ENCODE data around the gene MAN2B2. TPM values are rescaled to one million over a fixed set of nuclear protein-coding genes. Genes with fewer than 3 reads are reported as not detected.

The MAN2B2 gene
- total RNA-seq, 2 experiments from 2014 or later, result 13.0 to 14.6 TPM

DNA sequence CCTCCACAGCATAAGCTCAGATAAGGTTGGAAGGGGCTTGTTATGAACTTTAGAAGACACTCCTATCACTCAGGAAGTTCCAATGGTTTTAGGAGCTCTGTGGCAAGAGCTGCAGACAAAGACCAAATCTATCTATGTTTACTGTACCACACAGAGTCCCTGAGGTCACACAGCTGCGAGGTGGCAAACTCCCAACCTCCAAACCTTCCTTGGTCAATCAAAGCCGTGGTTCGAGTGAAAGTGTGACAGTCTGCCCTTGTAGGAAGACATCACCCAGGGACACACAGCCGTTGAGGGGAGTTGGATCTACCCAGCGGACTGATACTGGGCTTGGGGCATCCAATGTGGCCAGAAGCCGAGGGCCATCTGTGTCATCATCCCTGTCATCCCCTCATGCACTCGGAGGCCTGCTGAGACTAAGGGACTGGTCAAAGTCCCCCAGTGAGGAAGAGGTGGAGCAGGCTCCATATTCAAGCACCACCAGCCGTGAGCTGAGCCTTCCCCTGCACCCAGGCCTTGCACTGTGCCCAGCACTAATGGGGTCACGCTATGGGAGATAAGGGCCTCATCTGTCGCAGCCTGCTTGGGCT, 26.8 kb downstream of the MAN2B2 start:
- Mint-ChIP-seq H3K27ac (no peak overlapping the region), H3K4me3 (no peak overlapping the region), H3K36me3 (ENCODE audit: low read depth) (peaks cover 38% of the 10 kb centered on the region), H3K4me1 (no peaks in the 10 kb centered on the region), H3K27me3 (no peaks in the 10 kb centered on the region), H3K9me3 (ENCODE audit: low read depth) (peaks cover 6% of the 10 kb centered on the region)
- intact Hi-C loops (cut with DNase I, micrococcal nuclease), result no loop called here
- POLR2A ChIA-PET, result no interaction called here
- ATAC-seq, result no peak
- no peak for DNase-seq
- CTCF ChIA-PET, result no interaction called here

DNA sequence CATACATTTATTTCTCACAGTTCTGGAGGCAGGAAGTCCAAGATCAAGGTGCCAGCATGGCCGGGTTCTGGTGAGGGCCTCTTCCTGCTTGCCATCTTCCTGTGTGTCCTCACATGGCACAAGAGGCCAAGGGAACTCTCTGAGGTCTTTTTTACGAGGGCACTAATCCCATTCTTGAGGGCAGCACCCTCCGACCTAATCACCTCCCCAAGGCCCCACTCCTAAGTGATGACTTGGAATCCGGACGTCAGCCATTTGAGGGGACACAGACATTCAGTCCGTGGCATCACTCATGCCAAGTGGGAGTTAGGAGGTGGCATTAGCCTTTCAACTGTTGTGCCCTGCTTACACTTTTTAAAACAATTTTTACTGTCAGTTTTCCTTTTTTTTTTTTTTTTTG, 27.3 kb downstream of the MAN2B2 start:
- intact Hi-C loops (cut with DNase I, micrococcal nuclease), result no loop called here
- H3K4me3 Mint-ChIP-seq, result no peak overlapping the region
- H3K4me1 Mint-ChIP-seq, result no peaks in the 10 kb centered on the region
- ChIA-PET CTCF (no interaction called here), POLR2A (no interaction called here)
- DNase-seq (no peak), ATAC-seq (no peak)
- no peak overlapping the region for H3K27ac Mint-ChIP-seq
- no peaks in the 10 kb centered on the region for H3K27me3 Mint-ChIP-seq
- peaks cover 43% of the 10 kb centered on the region for H3K36me3 Mint-ChIP-seq (ENCODE audit: low read depth)
- H3K9me3 Mint-ChIP-seq (ENCODE audit: low read depth), result peaks cover 6% of the 10 kb centered on the region

DNA sequence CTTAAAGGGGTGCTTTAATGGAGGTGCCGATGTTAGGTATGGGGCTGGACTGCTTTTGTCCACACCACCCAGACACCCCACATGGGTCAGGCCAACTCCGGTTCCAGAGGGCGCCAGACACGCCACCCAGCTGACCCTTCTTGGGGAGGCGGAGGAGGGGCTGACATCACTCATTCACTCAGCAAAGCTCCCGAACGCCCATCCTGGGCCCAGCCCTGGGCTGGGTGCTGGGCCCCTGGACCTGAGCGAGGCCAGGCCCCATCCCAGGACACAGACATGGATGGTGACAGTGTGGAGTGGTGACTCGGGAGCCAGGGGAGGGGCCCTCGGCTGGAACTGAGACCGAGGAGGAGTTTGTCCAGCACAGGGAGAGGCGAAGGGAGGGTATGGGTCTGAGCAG, 28.1 kb downstream of the MAN2B2 start:
- Mint-ChIP-seq H3K36me3 (ENCODE audit: low read depth) (peaks cover 50% of the 10 kb centered on the region), H3K4me1 (peaks cover 4% of the 10 kb centered on the region), H3K27ac (no peak overlapping the region), H3K4me3 (no peak overlapping the region), H3K9me3 (ENCODE audit: low read depth) (peaks cover 6% of the 10 kb centered on the region), H3K27me3 (no peaks in the 10 kb centered on the region)
- CTCF ChIA-PET, result no interaction called here
- intact Hi-C loops (cut with DNase I, micrococcal nuclease), result no loop called here
- POLR2A ChIA-PET, result no interaction called here
- no peak for ATAC-seq
- no peak for DNase-seq

DNA sequence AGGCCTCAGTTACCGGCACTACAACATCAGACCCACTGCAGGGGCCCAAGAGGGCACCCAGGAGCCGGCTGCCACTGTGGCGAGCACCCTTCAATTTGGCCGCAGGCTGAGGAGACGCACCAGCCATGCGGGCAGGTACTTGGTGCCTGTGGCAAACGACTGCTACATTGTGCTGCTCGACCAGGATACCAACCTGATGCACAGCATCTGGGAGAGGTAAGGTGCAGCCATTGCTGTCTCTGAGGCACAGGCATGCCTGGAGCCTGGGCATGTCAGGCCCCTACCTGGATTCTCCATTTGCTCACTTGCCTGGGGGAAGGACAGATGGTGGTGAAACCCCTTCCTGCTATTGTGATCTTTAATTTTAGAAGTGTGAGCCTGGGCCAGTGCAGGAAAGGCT, 30.1 kb downstream of the MAN2B2 start:
- no peak overlapping the region for H3K4me3 Mint-ChIP-seq
- no peak for ATAC-seq
- POLR2A ChIA-PET, result no interaction called here
- peaks cover 4% of the 10 kb centered on the region for H3K4me1 Mint-ChIP-seq
- peaks cover 55% of the 10 kb centered on the region for H3K36me3 Mint-ChIP-seq (ENCODE audit: low read depth)
- DNase-seq, result no peak
- CTCF ChIA-PET, result no interaction called here
- H3K9me3 Mint-ChIP-seq (ENCODE audit: low read depth), result peaks cover 6% of the 10 kb centered on the region
- H3K27ac Mint-ChIP-seq, result no peak overlapping the region
- H3K27me3 Mint-ChIP-seq, result no peaks in the 10 kb centered on the region
- intact Hi-C loops (cut with DNase I, micrococcal nuclease), result no loop called here

DNA sequence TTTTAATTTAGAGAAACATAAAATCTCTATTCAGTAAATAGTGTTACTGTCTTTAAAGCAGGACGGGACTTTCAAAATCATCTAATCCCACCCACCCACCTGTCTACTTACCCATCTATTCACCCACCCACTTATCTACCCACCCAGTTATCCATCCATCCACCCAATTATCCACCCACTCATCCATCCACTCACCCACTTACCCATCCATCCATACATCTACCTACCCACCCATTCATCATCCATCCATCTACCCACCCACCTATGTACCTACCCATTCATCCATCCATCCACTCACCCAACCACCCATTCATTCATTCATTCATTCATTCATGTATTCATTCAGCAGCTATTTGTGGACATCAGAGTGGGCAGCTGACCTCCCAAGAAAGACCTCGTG, 30.6 kb downstream of the MAN2B2 start:
- peaks cover 6% of the 10 kb centered on the region for H3K9me3 Mint-ChIP-seq (ENCODE audit: low read depth)
- H3K27ac Mint-ChIP-seq, result no peak overlapping the region
- ChIA-PET CTCF (no interaction called here), POLR2A (no interaction called here)
- DNase-seq (no peak), ATAC-seq (no peak)
- no peaks in the 10 kb centered on the region for H3K27me3 Mint-ChIP-seq
- H3K4me1 Mint-ChIP-seq, result peaks cover 4% of the 10 kb centered on the region
- peaks cover 55% of the 10 kb centered on the region for H3K36me3 Mint-ChIP-seq (ENCODE audit: low read depth)
- intact Hi-C loops (cut with DNase I, micrococcal nuclease), result no loop called here
- H3K4me3 Mint-ChIP-seq, result no peak overlapping the region

DNA sequence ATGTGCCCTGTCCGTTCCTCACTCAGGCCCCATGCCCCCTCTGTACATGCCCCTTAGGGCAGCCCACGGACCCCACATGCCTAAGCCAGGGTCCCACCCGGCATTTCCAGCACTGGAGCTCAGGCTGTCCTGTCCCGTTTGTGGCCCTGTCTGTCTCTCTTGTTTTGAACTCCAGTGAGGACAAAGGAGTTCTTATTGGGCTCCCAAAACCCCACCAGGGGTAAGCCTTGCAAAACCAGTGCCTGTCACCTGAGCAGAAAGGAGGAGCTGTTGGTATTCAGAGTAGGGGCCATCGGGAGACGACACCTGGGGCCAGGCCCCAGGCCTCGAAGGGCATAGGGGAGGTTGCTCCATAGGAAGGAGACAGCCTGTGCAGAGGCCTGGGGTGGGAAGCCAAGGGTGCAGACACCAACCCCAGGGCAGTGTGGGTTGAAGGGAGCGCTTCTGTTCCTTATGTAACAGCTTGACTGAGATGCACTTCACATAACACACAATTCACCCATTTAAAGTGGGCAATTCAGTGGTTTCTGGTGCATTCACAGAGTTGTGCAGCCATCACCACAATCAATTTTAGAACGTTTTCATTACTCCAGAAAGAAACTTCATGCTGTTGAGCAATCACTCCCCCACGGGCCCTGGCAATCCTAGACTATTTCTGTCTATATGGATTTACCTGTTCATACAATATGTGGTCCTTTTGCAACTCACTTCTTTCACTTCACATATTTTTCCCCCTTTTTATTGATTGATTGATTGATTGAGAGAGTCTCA, 31.7 kb downstream of the MAN2B2 start:
- CTCF ChIA-PET, result no interaction called here
- Mint-ChIP-seq H3K4me1 (peaks cover 4% of the 10 kb centered on the region), H3K36me3 (ENCODE audit: low read depth) (peaks cover 58% of the 10 kb centered on the region), H3K4me3 (no peak overlapping the region), H3K9me3 (ENCODE audit: low read depth) (peaks cover 6% of the 10 kb centered on the region), H3K27me3 (no peaks in the 10 kb centered on the region), H3K27ac (no peak overlapping the region)
- intact Hi-C loops (cut with DNase I, micrococcal nuclease), result no loop called here
- DNase-seq (no peak), ATAC-seq (no peak)
- POLR2A ChIA-PET, result no interaction called here

DNA sequence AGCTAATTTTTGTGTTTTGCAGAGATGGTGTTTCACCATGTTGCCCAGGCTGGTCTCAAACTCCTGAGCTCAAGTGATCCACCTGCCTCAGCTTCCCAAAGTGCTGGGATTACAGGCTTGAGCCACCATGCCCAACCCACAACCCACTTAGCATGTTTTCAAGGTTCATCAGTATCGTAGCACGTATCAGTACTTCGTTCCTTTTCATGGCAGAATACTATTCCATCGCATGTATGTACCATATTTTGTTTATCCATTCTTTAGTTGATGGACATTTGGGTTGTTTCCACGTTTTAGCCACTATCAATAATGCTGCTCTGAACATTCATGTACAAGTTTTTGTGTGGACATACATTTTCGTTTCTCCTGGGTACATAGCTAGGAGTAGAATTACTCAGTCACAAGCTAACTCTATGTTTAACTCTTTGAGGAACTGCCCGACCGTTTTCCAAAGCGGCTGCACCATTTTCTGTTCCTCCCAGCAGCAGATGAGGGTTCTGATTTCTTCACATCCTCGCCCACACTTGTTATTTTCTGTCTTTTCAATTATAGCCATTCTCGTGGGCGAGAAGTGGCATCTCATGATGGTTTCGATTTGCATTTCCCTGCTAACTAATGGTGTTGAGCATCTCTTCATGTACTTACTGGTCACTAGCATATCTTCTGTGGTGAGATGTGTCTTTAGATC, 32.5 kb downstream of the MAN2B2 start:
- Mint-ChIP-seq H3K27me3 (no peaks in the 10 kb centered on the region), H3K4me3 (no peak overlapping the region), H3K36me3 (ENCODE audit: low read depth) (peaks cover 54% of the 10 kb centered on the region), H3K9me3 (ENCODE audit: low read depth) (peaks cover 6% of the 10 kb centered on the region), H3K4me1 (peaks cover 4% of the 10 kb centered on the region), H3K27ac (no peak overlapping the region)
- ATAC-seq, result no peak
- CTCF ChIA-PET, result no interaction called here
- intact Hi-C loops (cut with DNase I, micrococcal nuclease), result no loop called here
- no peak for DNase-seq
- POLR2A ChIA-PET, result no interaction called here

DNA sequence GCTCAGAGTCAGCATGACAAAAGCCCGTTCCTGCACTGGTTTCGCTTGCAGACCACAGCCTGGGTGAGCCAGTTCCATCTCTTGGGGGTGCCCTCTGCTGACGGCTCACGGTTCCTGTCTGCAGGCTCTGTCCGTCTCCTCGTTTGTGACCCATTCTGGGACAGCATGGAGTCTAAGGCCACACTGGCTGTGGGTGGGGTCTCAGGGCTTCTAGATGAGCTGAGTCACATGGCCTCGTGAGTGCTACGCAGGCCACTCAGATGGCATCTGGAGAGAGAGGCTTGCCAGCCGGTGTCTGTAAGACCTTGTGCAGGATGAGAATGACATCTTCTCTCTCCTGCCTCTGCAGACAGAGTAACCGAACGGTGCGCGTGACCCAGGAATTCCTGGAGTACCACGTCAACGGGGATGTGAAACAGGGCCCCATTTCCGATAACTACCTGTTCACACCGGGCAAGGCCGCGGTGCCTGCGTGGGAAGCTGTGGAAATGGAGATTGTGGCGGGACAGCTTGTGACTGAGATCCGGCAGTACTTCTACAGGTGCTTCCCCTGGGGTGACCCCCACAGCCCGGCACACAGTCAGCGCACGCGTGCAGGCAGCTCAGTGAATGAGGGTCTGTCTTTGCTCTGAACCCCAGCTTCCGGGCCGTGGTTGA, 33.9 kb downstream of the MAN2B2 start:
- H3K27ac Mint-ChIP-seq, result no peak overlapping the region
- H3K4me1 Mint-ChIP-seq, result peaks cover 4% of the 10 kb centered on the region
- ATAC-seq (no peak), DNase-seq (peak; percentile 11)
- H3K27me3 Mint-ChIP-seq, result no peaks in the 10 kb centered on the region
- H3K36me3 Mint-ChIP-seq (ENCODE audit: low read depth), result peaks cover 45% of the 10 kb centered on the region
- peaks cover 6% of the 10 kb centered on the region for H3K9me3 Mint-ChIP-seq (ENCODE audit: low read depth)
- intact Hi-C loops (cut with DNase I, micrococcal nuclease), result no loop called here
- H3K4me3 Mint-ChIP-seq, result no peak overlapping the region
- ChIA-PET CTCF (interaction anchor here (0.6 kb wide), 1 partner anchor 37 kb away, joined by 3 read pairs; no protein-coding TSS in a partner anchor), POLR2A (no interaction called here)

DNA sequence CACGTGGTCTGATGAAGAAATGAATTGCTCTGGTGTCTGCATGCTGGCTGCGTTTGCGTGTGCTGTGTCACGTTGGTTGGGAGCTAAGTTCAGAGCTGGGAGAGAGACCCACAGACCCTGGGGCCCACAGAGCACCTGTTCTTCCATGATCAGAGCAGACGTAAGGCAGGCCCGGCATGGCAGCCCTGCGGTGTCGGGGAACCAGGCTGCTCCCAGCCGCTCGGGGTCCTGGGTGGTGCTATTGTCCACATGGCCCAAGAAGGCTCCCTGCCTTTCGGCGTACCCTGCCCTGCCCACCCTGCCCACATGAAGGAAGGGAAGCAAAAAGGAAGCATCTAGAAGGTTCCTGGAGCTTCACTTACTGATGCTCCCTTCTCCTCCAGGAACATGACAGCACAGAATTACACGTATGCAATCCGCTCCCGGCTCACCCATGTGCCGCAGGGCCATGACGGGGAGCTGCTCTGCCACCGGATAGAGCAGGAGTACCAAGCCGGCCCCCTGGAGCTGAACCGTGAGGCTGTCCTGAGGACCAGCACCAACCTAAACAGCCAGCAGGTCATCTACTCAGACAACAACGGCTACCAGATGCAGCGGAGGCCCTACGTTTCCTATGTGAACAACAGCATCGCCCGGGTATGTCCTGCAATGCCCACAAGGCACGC, 34.6 kb downstream of the MAN2B2 start:
- no peak for ATAC-seq
- CTCF ChIA-PET, result no interaction called here
- H3K27ac Mint-ChIP-seq, result no peak overlapping the region
- H3K27me3 Mint-ChIP-seq, result no peaks in the 10 kb centered on the region
- intact Hi-C loops (cut with DNase I, micrococcal nuclease), result no loop called here
- no peak for DNase-seq
- H3K36me3 Mint-ChIP-seq (ENCODE audit: low read depth), result peaks cover 41% of the 10 kb centered on the region
- peaks cover 4% of the 10 kb centered on the region for H3K4me1 Mint-ChIP-seq
- H3K9me3 Mint-ChIP-seq (ENCODE audit: low read depth), result peaks cover 4% of the 10 kb centered on the region
- POLR2A ChIA-PET, result no interaction called here
- no peak overlapping the region for H3K4me3 Mint-ChIP-seq

DNA sequence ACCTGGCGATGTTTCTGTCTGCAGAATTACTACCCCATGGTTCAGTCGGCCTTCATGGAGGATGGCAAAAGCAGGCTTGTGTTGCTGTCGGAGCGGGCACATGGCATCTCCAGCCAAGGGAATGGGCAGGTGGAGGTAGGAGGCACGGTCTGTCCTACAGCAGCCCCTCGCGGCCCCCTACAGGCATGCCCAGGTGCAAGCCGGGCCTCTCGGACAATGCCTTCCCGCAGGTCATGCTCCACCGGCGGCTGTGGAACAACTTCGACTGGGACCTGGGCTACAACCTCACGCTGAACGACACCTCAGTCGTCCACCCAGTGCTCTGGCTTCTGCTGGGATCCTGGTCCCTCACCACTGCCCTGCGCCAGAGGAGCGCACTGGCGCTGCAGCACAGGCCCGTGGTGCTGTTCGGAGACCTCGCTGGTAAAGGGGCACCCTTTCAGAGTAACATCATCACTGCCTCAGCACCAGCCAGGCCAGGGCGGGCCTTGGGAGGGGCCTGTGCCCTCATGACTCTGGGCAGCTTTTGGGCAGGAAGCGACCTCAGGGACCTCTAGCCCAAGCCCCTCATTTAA, 36.0 kb downstream of the MAN2B2 start:
- H3K4me3 Mint-ChIP-seq, result no peak overlapping the region
- H3K4me1 Mint-ChIP-seq, result peaks cover 4% of the 10 kb centered on the region
- H3K27ac Mint-ChIP-seq, result no peak overlapping the region
- no peak for DNase-seq
- peaks cover 34% of the 10 kb centered on the region for H3K36me3 Mint-ChIP-seq (ENCODE audit: low read depth)
- no peaks in the 10 kb centered on the region for H3K9me3 Mint-ChIP-seq (ENCODE audit: low read depth)
- intact Hi-C loops (cut with DNase I, micrococcal nuclease), result no loop called here
- POLR2A ChIA-PET, result no interaction called here
- CTCF ChIA-PET, result no interaction called here
- no peak for ATAC-seq
- H3K27me3 Mint-ChIP-seq, result no peaks in the 10 kb centered on the region

DNA sequence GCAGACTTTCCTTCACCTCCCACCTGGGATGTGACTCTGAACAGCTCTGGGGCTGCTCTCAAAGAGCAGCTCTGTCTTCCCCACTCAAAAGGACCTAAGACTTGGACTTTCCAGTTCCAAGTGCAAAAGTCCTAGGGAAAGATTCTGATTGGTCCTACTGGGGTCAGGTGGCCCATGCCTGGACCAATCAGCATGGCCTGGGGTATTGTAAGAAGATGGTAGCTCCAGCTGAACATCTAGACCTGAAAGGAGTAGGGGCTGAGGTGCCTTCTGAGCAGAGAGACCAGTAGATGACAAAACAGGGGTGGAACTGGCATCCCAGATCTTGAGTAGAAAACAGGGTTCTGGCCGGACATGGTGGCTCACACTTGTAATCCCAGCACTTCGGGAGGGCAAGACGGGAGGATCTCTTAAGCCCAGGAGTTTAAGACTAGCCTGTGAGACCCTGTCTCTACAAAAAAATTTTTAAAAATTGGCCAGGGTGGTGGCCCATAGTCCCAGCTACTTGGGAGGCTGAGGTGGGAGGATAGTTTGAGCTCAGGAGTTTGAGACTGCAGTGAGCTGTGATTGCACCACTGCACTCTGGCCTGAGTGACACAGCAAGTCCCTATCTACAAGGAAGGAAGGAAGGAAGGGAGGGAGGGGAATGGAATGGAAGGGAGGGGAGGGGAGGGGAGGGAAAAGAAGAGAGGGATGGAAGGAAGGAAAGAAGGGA, 38.1 kb downstream of the MAN2B2 start:
- no peaks in the 10 kb centered on the region for H3K9me3 Mint-ChIP-seq (ENCODE audit: low read depth)
- DNase-seq, result no peak
- no peak overlapping the region for H3K4me3 Mint-ChIP-seq
- POLR2A ChIA-PET, result no interaction called here
- CTCF ChIA-PET, result interaction anchor here (0.6 kb wide), 1 partner anchor 13 kb away, joined by 5 read pairs; no protein-coding TSS in a partner anchor
- intact Hi-C loops (cut with DNase I, micrococcal nuclease), result no loop called here
- no peaks in the 10 kb centered on the region for H3K27me3 Mint-ChIP-seq
- no peaks in the 10 kb centered on the region for H3K4me1 Mint-ChIP-seq
- H3K36me3 Mint-ChIP-seq (ENCODE audit: low read depth), result peaks cover 35% of the 10 kb centered on the region
- H3K27ac Mint-ChIP-seq, result no peak overlapping the region
- no peak for ATAC-seq

Measured in activated CD4-positive, alpha-beta T cell treated with anti-CD3 and anti-CD28 coated beads for 36 hours (primary cell).